ENCODE measurements around the gene GOLGA6B. TPM values are rescaled to one million over a fixed set of nuclear protein-coding genes. Genes with fewer than 3 reads are reported as not detected.

GOLGA6B gene
- total and polyA plus RNA-seq, 2 of the 13 experiments (the other 11 are each of a cell fraction or from before 2014, with no cell fraction given), result 0.04 TPM; not detected in 1

GRCh38 chr15:72685925-72686794 is 31.7 kb downstream of the GOLGA6B start, which contains the start of the genes BBS4 and HIGD2B (continued):
- TF ChIP-seq FOSL1 (CRISPR knock-in tag; IDR thresholded peaks at IDR 0.05; ENCODE audit: borderline replicate concordance), result no peak
- no peak for TF ChIP-seq BHLHE40 (IDR thresholded peaks at IDR 0.05; ENCODE audit: low read length)
- TF ChIP-seq HOXA9 (CRISPR knock-in tag; IDR thresholded peaks at IDR 0.05; ENCODE audit: borderline replicate concordance), result no peak
- no peak for TF ChIP-seq DR1 (CRISPR knock-in tag; IDR thresholded peaks at IDR 0.05)
- no peak for TF ChIP-seq ZFP41 (CRISPR knock-in tag; IDR thresholded peaks at IDR 0.05; ENCODE audit: borderline replicate concordance)
- peak; percentile 42; the same call in 1 of the 2 replicates for TF ChIP-seq ZNF362 (CRISPR knock-in tag; IDR thresholded peaks at IDR 0.05; ENCODE audit: borderline replicate concordance)
- no peak for TF ChIP-seq FOXA1 (IDR thresholded peaks at IDR 0.05)
- no peak for TF ChIP-seq FOXA1 (CRISPR knock-in tag; IDR thresholded peaks at IDR 0.05)
- TF ChIP-seq ZNF350 (CRISPR knock-in tag; IDR thresholded peaks at IDR 0.05; ENCODE audit: borderline replicate concordance, low read depth), result peak; percentile 86; the same call in 1 of the 2 replicates
- peak; percentile 55; the same call in 1 of the 2 replicates for TF ChIP-seq ZNF770 (CRISPR knock-in tag; IDR thresholded peaks at IDR 0.05)
- no peak for TF ChIP-seq GZF1 (CRISPR knock-in tag; IDR thresholded peaks at IDR 0.05)
- peak; percentile 85 for TF ChIP-seq HNRNPLL (IDR thresholded peaks at IDR 0.05; ENCODE audit: low read depth, low read length, poor library complexity, severe bottlenecking)
- TF ChIP-seq HDAC2 (CRISPR knock-in tag; IDR thresholded peaks at IDR 0.05), result 0 out of 2 replicates have a peak, but pooled peaks have one; percentile 38
- no peak for TF ChIP-seq ZNF160 (CRISPR knock-in tag; IDR thresholded peaks at IDR 0.05)
- TF ChIP-seq ZNF180 (CRISPR knock-in tag; IDR thresholded peaks at IDR 0.05; ENCODE audit: borderline replicate concordance, low read depth), result no peak
- TF ChIP-seq ADNP (CRISPR knock-in tag; IDR thresholded peaks at IDR 0.05), result no peak
- TF ChIP-seq SOX6 (IDR thresholded peaks at IDR 0.05), result no peak
- peak; percentile 30 for TF ChIP-seq SOX6 (CRISPR knock-in tag; IDR thresholded peaks at IDR 0.05)
- TF ChIP-seq ARNT2 (CRISPR knock-in tag; IDR thresholded peaks at IDR 0.05; ENCODE audit: low read depth), result peak; percentile 47; the same call in 1 of the 2 replicates
- TF ChIP-seq KDM4B (CRISPR knock-in tag; IDR thresholded peaks at IDR 0.05), result peak; percentile 18; the same call in 1 of the 2 replicates
- TF ChIP-seq, protein P1, sequence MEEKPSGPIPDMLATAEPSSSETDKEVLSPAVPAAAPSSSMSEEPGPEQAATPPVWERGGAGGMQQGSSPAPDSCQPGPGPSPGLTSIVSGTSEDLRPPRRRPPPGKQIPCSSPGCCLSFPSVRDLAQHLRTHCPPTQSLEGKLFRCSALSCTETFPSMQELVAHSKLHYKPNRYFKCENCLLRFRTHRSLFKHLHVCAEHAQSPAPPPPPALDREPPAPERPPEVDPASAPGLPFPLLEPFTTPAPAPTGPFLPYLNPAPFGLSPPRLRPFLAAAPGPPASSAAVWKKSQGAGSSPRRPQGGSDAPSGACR (CRISPR knock-in tag; IDR thresholded peaks at IDR 0.05), result no peak
- TF ChIP-seq PAX8 (CRISPR knock-in tag; IDR thresholded peaks at IDR 0.05; ENCODE audit: borderline replicate concordance), result no peak
- TF ChIP-seq, protein P2, sequence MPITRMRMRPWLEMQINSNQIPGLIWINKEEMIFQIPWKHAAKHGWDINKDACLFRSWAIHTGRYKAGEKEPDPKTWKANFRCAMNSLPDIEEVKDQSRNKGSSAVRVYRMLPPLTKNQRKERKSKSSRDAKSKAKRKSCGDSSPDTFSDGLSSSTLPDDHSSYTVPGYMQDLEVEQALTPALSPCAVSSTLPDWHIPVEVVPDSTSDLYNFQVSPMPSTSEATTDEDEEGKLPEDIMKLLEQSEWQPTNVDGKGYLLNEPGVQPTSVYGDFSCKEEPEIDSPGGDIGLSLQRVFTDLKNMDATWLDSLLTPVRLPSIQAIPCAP (CRISPR knock-in tag; IDR thresholded peaks at IDR 0.05; ENCODE audit: low read depth), result no peak

Measured in HepG2 (cell line).